ENCODE data around the gene PIM1. TPM values are rescaled to one million over a fixed set of nuclear protein-coding genes. Genes with fewer than 3 reads are reported as not detected.

PIM1 gene
- total and polyA plus RNA-seq, 9 of the 15 experiments (the other 6 are each of a cell fraction or from before 2014, with no cell fraction given) = 19.0 to 789 (median 212) TPM

GRCh38 chr6:37177077-37177934 is 7.4 kb downstream of the PIM1 start (continued):
- TF ChIP-seq STAT6 (CRISPR knock-in tag; IDR thresholded peaks at IDR 0.05) = no peak
- peak; percentile 30 for TF ChIP-seq ZNF444 (CRISPR knock-in tag; IDR thresholded peaks at IDR 0.05)
- no peak for TF ChIP-seq ZNF212 (CRISPR knock-in tag; IDR thresholded peaks at IDR 0.05)
- no peak for TF ChIP-seq ZNF740 (CRISPR knock-in tag; IDR thresholded peaks at IDR 0.05)
- TF ChIP-seq ZNF740 (tag; IDR thresholded peaks at IDR 0.05) = no peak
- TF ChIP-seq ZKSCAN8 (CRISPR knock-in tag; IDR thresholded peaks at IDR 0.05) = 0 out of 2 replicates have a peak, but pooled peaks have one; percentile 35
- TF ChIP-seq THRA (IDR thresholded peaks at IDR 0.05) = no peak
- peak; percentile 75 for TF ChIP-seq TSHZ1 (CRISPR knock-in tag; IDR thresholded peaks at IDR 0.05)
- TF ChIP-seq NR1H2 (CRISPR knock-in tag; IDR thresholded peaks at IDR 0.05) = 0 out of 2 replicates have a peak, but pooled peaks have one; percentile 32
- TF ChIP-seq GATA2 (CRISPR knock-in tag; IDR thresholded peaks at IDR 0.05) = 0 out of 2 replicates have a peak, but pooled peaks have one; percentile 26
- no peak for TF ChIP-seq CCAR2 (IDR thresholded peaks at IDR 0.05; ENCODE audit: low read depth, low read length)
- no peak for TF ChIP-seq CBX8 (IDR thresholded peaks at IDR 0.05; ENCODE audit: borderline replicate concordance, extremely low read depth, low read depth, low read length, poor library complexity, severe bottlenecking)
- no peak; the same call in 1 of the 2 replicates for TF ChIP-seq ZNF696 (CRISPR knock-in tag; conservative IDR thresholded peaks at IDR 0.05)
- no peak for TF ChIP-seq KDM4B (IDR thresholded peaks at IDR 0.05; ENCODE audit: borderline replicate concordance in 2 of 2, low read depth in 1 of 2)
- TF ChIP-seq TFAP4 (CRISPR knock-in tag; IDR thresholded peaks at IDR 0.05; ENCODE audit: borderline replicate concordance) = 0 out of 2 replicates have a peak, but pooled peaks have one; percentile 24
- TF ChIP-seq PTRF (tag; IDR thresholded peaks at IDR 0.05) = no peak
